Stomach (tissue), 4 donors: ENCODE data around the gene TMEM54.

ENCODE experiments used
- POLR2A ChIP-seq, 4 donors: fragments of 450-650 bp; IDR thresholded peaks; one replicate each; pipeline ENCODE4 v1.6.1; 2016; ENCODE audit warnings: antibody characterized with exemption in 4 of 4, control low read depth in 2 of 4, mild to moderate bottlenecking in 1 of 4, moderate library complexity in 1 of 4
- POLR2AphosphoS5 ChIP-seq, 3 donors: sonication (generic); formaldehyde crosslinking; IDR thresholded peaks; one replicate each; pipeline ENCODE4 v1.6.1; 2016; ENCODE audit warnings: antibody characterized with exemption in 3 of 3
- TF ChIP-seq, protein P1 (sequence below), 7 experiments: fragments of 450-650 bp in 4 of 7; fragments of 200-600 bp in 3 of 7; sonication (generic) in 3 of 7; IDR thresholded peaks; one replicate each; pipeline ENCODE4 v1.5.1; 2016 to 2019; ENCODE audit warnings: antibody characterized with exemption in 7 of 7, control low read depth in 2 of 7, mild to moderate bottlenecking in 1 of 7

DNA sequence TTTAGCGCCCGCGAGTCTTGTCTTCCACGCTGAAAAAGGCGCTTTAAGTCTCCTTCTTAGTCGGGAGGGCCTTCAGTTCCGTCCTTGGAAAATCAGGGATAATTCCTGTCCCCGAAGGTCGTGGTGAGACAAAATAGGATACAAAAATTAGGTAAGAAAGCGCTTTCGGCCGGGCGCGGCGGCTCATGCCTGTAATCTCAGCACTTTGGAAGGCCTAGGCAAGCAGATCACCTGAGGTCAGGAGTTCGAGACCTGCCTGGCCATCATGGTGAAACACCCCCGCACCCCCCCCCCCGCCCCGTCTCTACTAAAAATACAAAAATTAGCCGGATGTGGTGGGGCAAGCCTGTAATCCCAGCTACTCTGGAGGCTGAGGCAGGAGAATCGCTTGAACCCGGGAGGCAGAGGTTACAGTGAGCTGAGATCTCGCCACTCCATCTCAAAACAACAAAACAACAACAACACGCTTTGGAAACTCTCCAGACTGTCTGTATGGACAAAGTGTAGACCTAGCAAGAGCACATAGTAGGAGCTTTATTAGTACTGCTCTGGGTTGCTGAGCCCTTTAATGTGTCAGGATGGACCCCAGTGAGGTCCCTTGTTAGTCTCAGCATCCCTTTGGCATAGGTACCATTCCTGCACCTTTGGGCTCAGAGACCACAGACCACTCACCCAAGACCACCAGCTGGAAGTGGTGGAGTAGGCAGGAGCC lies 790 bp upstream of the TMEM54 start:
- TF ChIP-seq, protein P1, sequence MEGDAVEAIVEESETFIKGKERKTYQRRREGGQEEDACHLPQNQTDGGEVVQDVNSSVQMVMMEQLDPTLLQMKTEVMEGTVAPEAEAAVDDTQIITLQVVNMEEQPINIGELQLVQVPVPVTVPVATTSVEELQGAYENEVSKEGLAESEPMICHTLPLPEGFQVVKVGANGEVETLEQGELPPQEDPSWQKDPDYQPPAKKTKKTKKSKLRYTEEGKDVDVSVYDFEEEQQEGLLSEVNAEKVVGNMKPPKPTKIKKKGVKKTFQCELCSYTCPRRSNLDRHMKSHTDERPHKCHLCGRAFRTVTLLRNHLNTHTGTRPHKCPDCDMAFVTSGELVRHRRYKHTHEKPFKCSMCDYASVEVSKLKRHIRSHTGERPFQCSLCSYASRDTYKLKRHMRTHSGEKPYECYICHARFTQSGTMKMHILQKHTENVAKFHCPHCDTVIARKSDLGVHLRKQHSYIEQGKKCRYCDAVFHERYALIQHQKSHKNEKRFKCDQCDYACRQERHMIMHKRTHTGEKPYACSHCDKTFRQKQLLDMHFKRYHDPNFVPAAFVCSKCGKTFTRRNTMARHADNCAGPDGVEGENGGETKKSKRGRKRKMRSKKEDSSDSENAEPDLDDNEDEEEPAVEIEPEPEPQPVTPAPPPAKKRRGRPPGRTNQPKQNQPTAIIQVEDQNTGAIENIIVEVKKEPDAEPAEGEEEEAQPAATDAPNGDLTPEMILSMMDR (IDR thresholded peaks at IDR 0.05): no peak
- TF ChIP-seq POLR2AphosphoS5 (IDR thresholded peaks at IDR 0.05) (no peak), POLR2A (IDR thresholded peaks at IDR 0.05) (no peak)
